ENCODE measurements around the gene PQBP1.

PQBP1 gene

GRCh38 chrX:48902135-48902534 is 4.4 kb downstream of the PQBP1 start:
- no peak for DNase-seq (ENCODE audit: low read depth)
- no peak overlapping the region for H3K4me3 ChIP-seq (ENCODE audit: low read depth, low read length)
- no peak for TF ChIP-seq CTCF (IDR thresholded peaks at IDR 0.05; ENCODE audit: low read depth, low read length, missing control alignments)
- in situ Hi-C loops (cut with HindIII; ENCODE audit: low sequenced_read_pairs), result no loop called here

- in situ Hi-C loops (cut with HindIII; ENCODE audit: low sequenced_read_pairs), result no loop called here
- no peak for DNase-seq (ENCODE audit: low read depth)
- no peak for TF ChIP-seq CTCF (IDR thresholded peaks at IDR 0.05; ENCODE audit: low read depth, low read length, missing control alignments)
- H3K4me3 ChIP-seq (ENCODE audit: low read depth, low read length), result no peak overlapping the region
These were observed 5.0 kb downstream of the PQBP1 start for GRCh38 chrX:48902776-48903175.

GRCh38 chrX:48903290-48903689 is 5.6 kb downstream of the PQBP1 start:
- no peak overlapping the region for H3K4me3 ChIP-seq (ENCODE audit: low read depth, low read length)
- in situ Hi-C loops (cut with HindIII; ENCODE audit: low sequenced_read_pairs), result no loop called here
- no peak for TF ChIP-seq CTCF (IDR thresholded peaks at IDR 0.05; ENCODE audit: low read depth, low read length, missing control alignments)
- DNase-seq (ENCODE audit: low read depth), result no peak

GRCh38 chrX:48904180-48904579 is 6.5 kb downstream of the PQBP1 start:
- in situ Hi-C loops (cut with HindIII; ENCODE audit: low sequenced_read_pairs), result no loop called here
- no peak for DNase-seq (ENCODE audit: low read depth)
- TF ChIP-seq CTCF (IDR thresholded peaks at IDR 0.05; ENCODE audit: low read depth, low read length, missing control alignments), result no peak
- H3K4me3 ChIP-seq (ENCODE audit: low read depth, low read length), result no peak overlapping the region

GRCh38 chrX:48904626-48905025 is 6.9 kb downstream of the PQBP1 start:
- DNase-seq (ENCODE audit: low read depth), result no peak
- in situ Hi-C loops (cut with HindIII; ENCODE audit: low sequenced_read_pairs), result no loop called here
- TF ChIP-seq CTCF (IDR thresholded peaks at IDR 0.05; ENCODE audit: low read depth, low read length, missing control alignments), result no peak
- H3K4me3 ChIP-seq (ENCODE audit: low read depth, low read length), result no peak overlapping the region

GRCh38 chrX:48905090-48905790 is 7.5 kb downstream of the PQBP1 start:
- no peak for DNase-seq (ENCODE audit: low read depth)
- in situ Hi-C loops (cut with HindIII; ENCODE audit: low sequenced_read_pairs), result no loop called here
- TF ChIP-seq CTCF (IDR thresholded peaks at IDR 0.05; ENCODE audit: low read depth, low read length, missing control alignments), result no peak
- H3K4me3 ChIP-seq (ENCODE audit: low read depth, low read length), result no peak overlapping the region

Measured in astrocyte of the cerebellum (primary cell).